K562 (cell line): ENCODE data around the gene HSPB1. TPM values are rescaled to one million over a fixed set of nuclear protein-coding genes. Genes with fewer than 3 reads are reported as not detected.

Source experiments
- AFF1 ChIP-seq, 2 experiments: fragments of 450-650 bp; IDR thresholded peaks; 2 replicates each; pipeline ENCODE4 v1.6.1; 2018; ENCODE audit warnings: mild to moderate bottlenecking in 2 of 2, low read depth in 1 of 2; ENCODE audit not compliant: partially characterized antibody in 2 of 2
- ELF2 ChIP-seq: fragments of 250-450 bp; sonication (Bioruptor Pico); IDR thresholded peaks from 2 replicates; pipeline ENCODE4 v1.5.0; 2021; ENCODE audit warnings: mild to moderate bottlenecking
- MXI1 ChIP-seq: IDR thresholded peaks from 2 replicates; pipeline ENCODE4 v1.6.1; 2011; ENCODE audit warnings: low read depth, mild to moderate bottlenecking, improper control_type of control experiment, low read length
- PRPF4 ChIP-seq: fragments of 200-400 bp; formaldehyde crosslinking; IDR thresholded peaks from one replicate; pipeline ENCODE4 v1.6.1; 2017; ENCODE audit warnings: low read length, low read depth, mild to moderate bottlenecking; ENCODE audit not compliant: insufficient read depth, poor library complexity, severe bottlenecking
- RB1 ChIP-seq: fragments of 450-650 bp; IDR thresholded peaks from 2 replicates; pipeline ENCODE4 v1.6.1; 2017; ENCODE audit warnings: low read depth, mild to moderate bottlenecking
- REST ChIP-seq, 2 experiments: fragments of 450-650 bp; formaldehyde crosslinking in 1 of 2; IDR thresholded peaks; 2 replicates each; pipeline versions ENCODE4 v1.4.0 to v1.6.1; 2014 to 2020; ENCODE audit warnings: mild to moderate bottlenecking in 2 of 2, borderline replicate concordance in 1 of 2, low read depth in 1 of 2
- ZHX1 ChIP-seq: fragments of 150-350 bp; conservative IDR thresholded peaks from 2 replicates; pipeline ENCODE4 v1.6.1; 2014; ENCODE audit warnings: low read length
- ZNF740 ChIP-seq, 3 experiments: fragments of 200-800 bp in 1 of 3; sonication (Bioruptor generic) in 1 of 3; sonication (generic) in 1 of 3; formaldehyde crosslinking in 1 of 3; IDR thresholded peaks; 2 replicates each; pipeline versions ENCODE4 v1.6.1 to v1.8.0; 2016 to 2022; ENCODE audit warnings: mild to moderate bottlenecking in 2 of 3, missing compliant biosample characterization in 2 of 3, missing genetic modification characterization in 2 of 3, missing genetic modification reagents in 1 of 3
- polyA plus RNA-seq, 8 experiments: library from polyadenylated mRNA; depleted of rRNA in 4 of 8; stranded (reverse) in 5 of 8; unstranded in 3 of 8; fragments of >200 nt; fragmentation: Nextera tagmentation in 2 of 8; fragmentation: Illumina TruSeq in 1 of 8; extraction: Ambion mirVana in 2 of 8; extraction: Trizol in 1 of 8; gene quantifications; 2 replicates each; pipeline versions ENCODE4 v1.2.1 to v1.2.3, GENCODE V29; 2011 to 2014; ENCODE audit warnings: inconsistent platforms in 1 of 8, missing spikeins in 1 of 8
- total RNA-seq, 7 experiments: library from RNA; depleted of rRNA in 6 of 7; stranded (reverse); fragments of >200 nt in 6 of 7; fragmentation: Illumina TruSeq in 2 of 7; extraction: Trizol in 2 of 7; gene quantifications; 2 replicates each; pipeline versions ENCODE4 v1.2.1 to v1.2.3, GENCODE V29; 2011 to 2021; ENCODE audit warnings: low replicate concordance in 1 of 7

The HSPB1 gene
- total and polyA plus RNA-seq, 9 of the 15 experiments (the other 6 are each of a cell fraction or from before 2014, with no cell fraction given): 27.1 to 522 (median 138) TPM

GRCh38 chr7:76302347-76303201 is at the start of gene HSPB1 (continued):
- TF ChIP-seq REST (IDR thresholded peaks at IDR 0.05; ENCODE audit: borderline replicate concordance) (no peak), REST (CRISPR knock-in tag; IDR thresholded peaks at IDR 0.05; ENCODE audit: low read depth) (no peak; the same call in none of the 2 replicates), PRPF4 (peak; percentile 73), MXI1 (no peak), ZNF740 (CRISPR knock-in tag; IDR thresholded peaks at IDR 0.05) (peak; percentile 54; the same call in 1 of the 2 replicates), ZNF740 (tag; IDR thresholded peaks at IDR 0.05) (no peak), ZHX1 (no peak), AFF1 (IDR thresholded peaks at IDR 0.05; ENCODE audit: low read depth in 1 of 2, partially characterized antibody in 2 of 2) (peak in 1 of 2 experiments; percentile 43), ELF2 (CRISPR knock-in tag) (peak; percentile 52), RB1 (peak; percentile 79; the same call in 1 of the 2 replicates)
